Sciatic nerve (tissue), 2 donors: ENCODE measurements around the gene USP35. TPM values are rescaled to one million over a fixed set of nuclear protein-coding genes. Genes with fewer than 3 reads are reported as not detected.
"Not testable (repeated sequence)": the region's sequence is repeated elsewhere in the genome, so short reads cannot be mapped to it uniquely, and the experiment has no call there.

Experiments
- ATAC-seq: fragments of 200-7000 bp; cut with Tn5 transposase; one replicate; pipeline ENCODE4 v1.9.1; 2020; ENCODE audit warnings: mild to moderate bottlenecking, moderate library complexity
- DNase-seq: peaks from one replicate; pipeline ENCODE4 v3.0.0-alpha.2; 2020; ENCODE audit warnings: low spot score
- intact Hi-C: fragments of 100-400 bp; cut with DNase I; formaldehyde crosslinking; loops from one replicate; pipeline ENCODE4 v1.14.2; 2022
- total RNA-seq: library from RNA; stranded (reverse); fragmentation: NEBNext Ultra II Directional; extraction: Animal tissue kit (Norgen Biotek cat#: 25700); gene quantifications from one replicate; pipeline ENCODE4 v1.2.1, GENCODE V29; 2021
- donor health status: DM: no; HTN: no; CAD: no.
- donor health status: DM: no; HTN: no; CAD: no.

The USP35 gene
- total RNA-seq, 1 donor from 2014 or later = 11.5 TPM

GRCh38 chr11:78166855-78167469 lies 21.8 kb upstream of the USP35 start:
- ATAC-seq (no peak), DNase-seq (no peak)
- intact Hi-C loops = no loop called here

DNA sequence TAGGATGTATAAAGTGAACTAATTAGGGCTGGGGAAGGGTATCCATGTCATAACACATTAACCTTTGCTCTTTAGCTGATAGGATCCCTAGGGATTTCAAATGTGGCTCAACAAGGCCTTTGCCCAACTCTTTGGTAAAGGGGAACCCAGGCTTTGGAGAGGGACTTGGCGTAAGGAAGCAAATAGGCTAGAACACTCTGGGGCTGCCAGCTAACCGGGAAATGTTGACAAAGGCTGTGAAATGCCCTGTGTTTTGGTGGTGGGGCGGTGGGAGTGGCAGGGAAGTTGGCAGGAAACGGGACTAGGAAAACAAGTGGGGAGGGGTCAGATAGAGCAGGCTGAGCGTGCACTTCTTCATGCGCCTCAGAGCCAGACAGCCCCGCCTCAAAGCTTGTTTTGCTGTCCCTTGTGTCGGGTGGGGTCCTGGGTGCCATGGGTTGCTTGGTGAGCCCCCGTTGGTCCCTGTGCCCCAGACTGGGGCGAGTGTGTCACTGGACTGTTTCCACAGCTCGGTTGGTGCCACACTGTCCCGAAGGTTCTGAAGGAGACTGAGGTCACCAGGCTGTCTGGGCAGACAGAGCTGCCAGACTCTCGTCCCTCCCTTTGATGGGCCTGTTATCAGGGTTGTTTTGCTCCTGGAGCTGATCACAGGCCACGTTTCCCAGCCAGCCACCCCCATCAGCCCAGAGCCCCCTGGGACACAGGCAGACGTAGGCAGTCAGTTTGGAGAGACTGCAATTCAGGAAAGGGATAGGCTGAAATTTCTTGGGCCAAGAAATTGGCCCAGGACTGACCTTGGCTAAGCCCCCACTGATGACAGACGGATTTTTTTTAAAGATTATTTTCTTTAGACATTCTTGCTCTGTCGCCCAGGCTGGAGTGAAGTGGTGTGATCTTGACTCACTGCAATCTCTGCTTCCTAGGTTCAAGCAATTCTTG lies 19.9 kb upstream of the USP35 start:
- intact Hi-C loops = no loop called here
- ATAC-seq (peak; percentile 96), DNase-seq (peak; percentile 92)

- intact Hi-C loops = no loop called here
- DNase-seq (peak; percentile 38), ATAC-seq (no peak)
Observed at GRCh38 chr11:78170413-78170812, 18.3 kb upstream of the USP35 start.

DNA sequence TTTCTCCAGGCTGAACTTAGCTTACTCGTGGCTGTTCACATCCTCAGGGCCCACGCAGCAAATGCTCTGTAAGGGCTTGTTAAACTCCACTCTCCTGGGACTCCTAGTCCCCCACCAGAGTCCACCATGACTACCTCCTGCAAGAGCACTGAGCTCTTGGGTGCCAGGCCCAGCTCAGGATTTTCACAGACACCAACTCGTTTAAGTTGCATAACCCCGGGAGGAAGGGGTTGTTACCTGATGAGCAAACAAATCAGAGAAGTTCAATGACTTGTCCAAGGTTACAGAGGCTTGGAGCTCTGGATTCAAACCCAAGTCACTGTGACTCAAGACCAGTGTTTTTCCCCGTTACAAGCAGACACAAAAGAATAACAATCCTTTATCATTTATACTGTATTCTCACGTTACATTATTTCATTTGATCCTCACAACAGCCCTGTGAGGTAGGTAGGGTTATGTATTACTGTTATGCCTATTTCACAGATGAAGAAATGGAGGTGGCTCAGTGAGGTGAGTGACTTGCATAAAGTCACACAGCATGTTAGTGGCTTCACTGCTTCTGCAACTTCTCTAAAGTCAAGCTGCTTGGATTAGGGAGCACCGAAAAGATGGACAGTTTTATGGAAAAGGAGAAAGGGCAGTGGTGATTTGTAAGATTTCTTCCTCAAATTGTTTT lies 17.7 kb upstream of the USP35 start:
- ATAC-seq = no peak
- intact Hi-C loops = no loop called here
- DNase-seq = peak; percentile 46

- DNase-seq = no peak
- intact Hi-C loops = no loop called here
- no peak for ATAC-seq
Observed at GRCh38 chr11:78171951-78172350, 16.8 kb upstream of the USP35 start.

DNA sequence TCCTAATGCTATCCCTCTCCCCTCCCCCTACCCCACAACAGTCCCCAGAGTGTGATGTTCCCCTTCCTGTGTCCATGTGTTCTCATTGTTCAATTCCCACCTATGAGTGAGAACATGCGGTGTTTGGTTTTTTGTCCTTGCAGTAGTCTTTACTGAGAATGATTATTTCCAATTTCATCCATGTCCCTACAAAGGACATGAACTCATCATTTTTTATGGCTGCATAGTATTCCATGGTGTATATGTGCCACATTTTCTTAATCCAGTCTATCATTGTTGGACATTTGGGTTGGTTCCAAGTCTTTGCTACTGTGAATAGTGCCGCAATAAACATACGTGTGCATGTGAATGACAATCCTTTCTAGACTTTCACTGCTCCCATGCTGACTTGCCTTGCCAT lies 12.9 kb upstream of the USP35 start:
- DNase-seq, intact Hi-C loops, ATAC-seq: not testable (repeated sequence)

DNA sequence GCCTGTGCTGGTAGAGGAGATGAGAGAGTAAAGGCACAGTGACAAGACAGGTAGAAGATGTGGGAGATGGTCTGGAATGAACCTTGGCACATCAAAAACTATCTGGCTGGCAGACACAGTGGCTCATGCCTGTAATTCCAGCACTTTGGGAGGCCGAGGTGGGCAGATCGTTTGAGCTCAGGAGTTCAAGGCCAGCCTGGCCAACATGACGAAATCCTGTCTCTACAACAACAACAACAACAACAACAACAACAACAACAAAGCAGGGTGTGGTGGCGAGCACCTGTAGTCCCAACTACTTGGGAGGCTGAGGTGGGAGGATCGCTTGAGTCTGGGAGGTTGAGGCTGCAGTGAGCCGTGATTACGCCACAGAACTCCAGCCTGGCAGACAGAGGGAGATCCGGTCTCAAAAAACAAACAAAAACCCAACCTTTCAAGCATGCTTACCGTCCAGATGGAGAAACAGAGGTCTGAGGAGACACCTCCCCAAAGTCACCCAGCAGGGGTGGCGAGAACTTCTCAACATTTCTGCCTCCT lies 12.0 kb upstream of the USP35 start:
- ATAC-seq = no peak
- DNase-seq = no peak
- intact Hi-C loops = no loop called here

DNA sequence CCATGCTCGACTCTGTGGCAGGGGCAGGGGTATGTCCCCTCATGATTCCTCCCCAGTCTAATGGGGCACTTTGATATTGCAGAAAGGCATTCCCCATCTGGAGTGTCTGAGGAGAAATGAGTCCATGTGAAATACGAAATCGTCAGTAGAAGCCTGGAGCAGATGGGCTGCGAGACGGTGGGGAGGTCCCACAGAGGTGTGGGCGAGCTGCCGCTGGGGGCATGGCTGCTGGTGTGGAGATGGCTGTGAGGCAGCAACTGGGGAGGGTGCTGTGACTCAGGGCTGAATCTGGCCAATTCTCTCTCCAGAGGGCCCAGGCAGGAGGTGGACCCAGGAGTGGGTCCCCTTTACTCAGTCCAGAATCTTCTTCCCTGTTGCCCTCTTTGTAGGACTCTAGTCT lies 11.5 kb upstream of the USP35 start:
- DNase-seq (no peak), ATAC-seq (no peak)
- intact Hi-C loops = no loop called here

DNA sequence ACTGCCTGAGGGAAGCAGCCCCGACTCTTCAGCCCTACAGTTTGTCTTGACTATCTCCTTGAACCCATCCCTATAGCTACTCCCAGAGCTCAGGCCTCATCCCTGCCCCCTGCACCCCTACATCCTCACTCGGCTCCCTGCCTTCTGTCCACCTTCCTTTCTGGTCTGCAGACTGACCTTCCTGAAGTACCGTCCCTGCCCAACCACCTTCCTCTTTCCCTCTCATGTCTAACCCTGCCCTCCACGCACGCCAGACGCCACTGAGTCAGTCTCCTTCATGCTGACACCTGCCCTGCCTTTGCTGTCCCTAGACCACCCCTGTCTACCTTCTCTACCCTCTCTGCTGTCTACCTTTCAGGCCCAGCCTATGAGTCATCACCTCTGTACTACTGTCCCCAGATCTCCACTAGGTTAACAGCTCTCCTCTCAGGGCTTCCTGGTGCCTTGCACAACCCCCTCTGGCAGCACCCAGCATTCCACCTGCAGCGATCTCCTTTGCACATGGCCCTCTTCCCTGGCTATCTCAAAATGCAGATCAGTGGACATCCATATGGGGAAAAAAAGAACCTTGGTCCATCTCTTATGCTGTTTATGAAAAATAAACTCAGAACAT lies 9.2 kb upstream of the USP35 start:
- DNase-seq (no peak), ATAC-seq (peak; percentile 13)
- intact Hi-C loops = no loop called here

- intact Hi-C loops = no loop called here
- ATAC-seq (no peak), DNase-seq (no peak)
Observed at GRCh38 chr11:78180751-78181150, 8.0 kb upstream of the USP35 start.

DNA sequence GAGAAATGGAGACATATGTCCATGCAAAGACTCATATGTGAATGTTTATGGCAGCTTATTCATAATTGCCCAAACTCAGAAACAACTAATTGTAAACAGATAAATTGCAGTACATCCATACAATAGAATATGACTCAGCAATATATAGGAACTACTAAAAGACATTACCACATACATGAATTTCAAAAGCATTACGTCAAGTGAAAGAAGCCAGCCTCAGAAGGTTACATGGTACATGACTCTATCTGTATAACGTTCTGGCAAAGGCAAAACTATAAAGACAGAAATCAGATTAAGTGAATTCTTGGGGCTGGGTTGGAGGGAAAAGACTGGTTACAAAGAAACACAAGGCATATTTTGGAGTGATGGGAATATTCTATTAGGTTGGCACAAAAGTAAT lies 7.5 kb upstream of the USP35 start:
- no peak for ATAC-seq
- intact Hi-C loops = no loop called here
- DNase-seq = no peak

GRCh38 chr11:78187366-78188285 lies 1.1 kb upstream of the USP35 start:
- intact Hi-C loops = no loop called here
- DNase-seq (peak; percentile 49), ATAC-seq (no peak)

DNA sequence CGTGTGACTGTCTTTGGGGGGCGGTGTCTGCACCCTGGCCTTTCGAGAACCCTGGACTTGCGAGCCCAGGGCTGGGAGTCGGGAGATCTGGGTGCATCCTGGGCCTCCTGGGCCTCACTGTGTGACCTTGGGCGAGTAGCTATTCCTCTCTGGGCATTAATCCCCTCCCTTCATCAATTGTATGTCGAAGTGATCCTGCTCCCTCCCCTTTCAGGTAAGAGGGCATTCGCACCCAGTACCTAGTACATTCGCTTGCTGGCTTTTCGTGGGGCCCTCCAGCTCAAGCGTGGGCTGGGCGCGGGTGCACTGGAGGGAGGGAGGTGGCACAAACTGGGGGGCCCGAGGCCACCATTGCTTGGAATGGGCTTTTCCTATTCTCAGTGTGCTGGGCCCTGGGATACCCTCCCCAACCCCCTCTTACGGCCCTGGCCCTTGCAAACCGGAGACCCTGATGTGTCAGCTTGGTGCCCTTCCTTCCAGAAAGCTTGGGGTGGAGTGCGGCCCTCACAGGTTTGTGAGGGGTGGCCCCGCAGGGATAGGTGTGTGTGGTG lies 530 bp downstream of the USP35 start:
- intact Hi-C loops = no loop called here
- DNase-seq = peak; percentile 57

DNA sequence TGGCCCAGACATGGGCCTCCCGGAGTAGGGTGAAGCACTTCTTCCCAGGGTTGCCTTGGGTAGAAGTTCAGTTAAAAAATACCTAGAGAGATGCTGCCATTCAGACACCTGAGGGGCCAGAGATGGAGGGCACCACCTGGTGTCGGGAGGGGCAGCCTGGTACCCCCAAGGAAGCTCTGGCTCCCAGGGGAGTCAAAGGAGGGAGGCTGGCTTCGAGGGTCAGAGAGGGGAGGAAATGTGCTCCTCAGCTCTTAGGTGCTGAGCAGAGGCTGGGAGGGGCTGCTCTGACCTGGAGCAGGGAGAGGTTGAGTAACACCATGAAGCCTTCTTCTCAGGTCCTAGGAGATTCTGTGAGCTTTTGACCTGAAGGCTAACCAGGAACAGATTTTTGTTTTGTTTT lies 1.1 kb downstream of the USP35 start:
- intact Hi-C loops = no loop called here
- ATAC-seq (no peak), DNase-seq (peak; percentile 60)

More for the DNA sequence above, 530 bp downstream of the USP35 start:
- no peak for ATAC-seq

DNA sequence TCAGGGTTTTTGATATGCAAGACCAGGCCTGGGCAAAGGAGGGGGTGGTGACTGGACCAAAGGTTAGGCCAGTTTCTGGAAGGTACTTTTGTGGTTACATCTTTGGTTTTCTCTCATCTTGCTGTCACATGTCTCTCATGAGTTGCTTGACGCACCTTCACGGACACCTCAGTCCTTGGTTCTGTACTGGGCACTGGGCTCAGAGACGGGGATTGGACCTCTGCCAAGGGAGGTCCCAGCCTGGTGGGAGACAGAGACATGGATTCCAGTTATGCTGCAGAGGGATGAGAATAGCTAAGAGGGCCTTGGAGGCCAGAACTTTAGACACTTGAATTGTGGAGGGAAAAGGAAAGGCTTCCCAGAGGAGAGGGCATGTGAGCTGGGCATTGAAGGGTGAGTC lies 1.7 kb downstream of the USP35 start:
- no peak for ATAC-seq

GRCh38 chr11:78190871-78191538 lies 2.3 kb downstream of the USP35 start:
- ATAC-seq (no peak), DNase-seq (peak; percentile 49)
- intact Hi-C loops = no loop called here

More for the DNA sequence above, 1.7 kb downstream of the USP35 start:
- intact Hi-C loops = no loop called here
- DNase-seq = peak; percentile 58

DNA sequence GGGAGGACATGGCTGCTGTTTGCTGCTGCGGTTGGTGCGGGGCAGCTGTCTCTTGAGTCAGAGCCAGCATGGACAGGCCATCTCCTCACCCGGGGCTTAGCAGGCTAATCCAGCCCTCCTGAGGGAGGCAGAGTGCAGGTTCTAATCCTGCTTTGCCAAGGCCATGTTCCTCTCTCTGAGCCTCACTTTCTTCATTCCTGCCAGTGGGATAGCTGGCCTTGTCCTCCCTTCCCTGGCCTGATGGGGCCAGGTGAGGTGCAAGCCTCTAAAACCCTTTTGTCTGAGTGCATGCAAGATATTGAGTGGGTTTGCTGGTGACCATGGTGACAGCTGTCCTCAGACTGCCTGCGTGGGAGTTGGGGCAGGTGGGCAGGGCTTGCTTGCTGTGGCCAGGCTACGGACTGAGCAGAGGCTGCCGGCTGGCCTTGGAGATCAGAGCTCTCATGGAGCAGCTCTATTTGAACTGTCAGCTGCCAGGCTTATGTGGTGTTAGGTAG lies 3.6 kb downstream of the USP35 start:
- intact Hi-C loops = no loop called here

More for the DNA sequence above, 3.6 kb downstream of the USP35 start:
- DNase-seq (peak; percentile 61), ATAC-seq (no peak)
